Measurements from ENCODE around the gene RCVRN.

Gene RCVRN

DNA sequence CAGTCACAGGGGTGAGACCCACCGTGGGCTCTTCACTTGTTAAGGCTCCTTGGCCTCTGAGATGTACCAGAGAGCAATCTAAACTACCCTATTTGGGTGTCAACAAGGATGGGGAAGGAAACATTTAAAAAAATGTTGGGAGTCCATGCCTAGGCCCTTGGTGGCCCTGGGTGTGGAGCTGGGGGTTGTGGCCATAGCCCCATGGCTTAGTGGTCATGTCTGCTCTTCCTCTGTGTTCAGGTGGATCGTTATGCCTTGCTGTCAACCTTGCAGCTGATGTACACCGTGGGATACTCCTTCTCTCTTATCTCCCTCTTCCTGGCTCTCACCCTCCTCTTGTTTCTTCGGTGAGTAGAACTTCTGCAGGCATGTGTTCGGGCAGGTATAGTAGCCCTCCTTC, 50.8 kb downstream of the RCVRN start:
- no peak for DNase-seq (ENCODE audit: low spot score)
- FAIRE-seq: no peak

DNA sequence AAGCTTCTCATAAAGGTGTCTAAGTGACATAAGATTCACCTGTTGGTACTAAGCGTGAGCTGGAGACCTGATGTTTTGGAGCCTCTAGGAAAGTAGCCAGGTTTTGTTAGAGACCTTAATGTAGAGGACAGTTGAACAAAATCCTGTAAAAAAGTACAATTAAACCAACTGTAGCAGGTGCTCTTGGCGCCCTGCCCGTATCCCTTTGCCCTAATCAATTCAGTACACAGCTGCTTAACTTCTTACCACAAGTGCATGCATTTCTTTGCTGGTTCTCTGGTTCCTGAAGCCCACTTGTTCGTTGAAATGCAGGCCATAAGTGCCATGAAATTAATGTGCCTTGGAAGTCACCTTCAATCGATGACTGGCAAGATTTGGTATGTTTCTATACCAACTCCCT, 54.9 kb downstream of the RCVRN start:
- no peak for DNase-seq (ENCODE audit: low spot score)

More for the DNA sequence above, 54.9 kb downstream of the RCVRN start:
- no peak for FAIRE-seq
